Gastrocnemius medialis (tissue), 4 donors: ENCODE measurements around the gene PFKFB3. TPM values are rescaled to one million over a fixed set of nuclear protein-coding genes. Genes with fewer than 3 reads are reported as not detected.
A peak's percentile ranks its signal among the peaks of the same experiment; 100 is the strongest.

Source experiments
- ATAC-seq, 2 donors: fragments of 150-250 bp; one replicate each; pipeline ENCODE4 v1.9.1; 2016
- DNase-seq, 2 donors: peaks; one replicate each; pipeline ENCODE4 v3.0.0-alpha.2; 2019
- H3K27ac ChIP-seq, 4 donors: fragments of 200-600 bp; sonication (generic); 1 replicate in 1 of 4; 2 replicates in 3 of 4; pipeline ENCODE4 v1.5.1; 2016 to 2018; ENCODE audit warnings: mild to moderate bottlenecking in 2 of 4, moderate library complexity in 1 of 4
- H3K27me3 ChIP-seq, 3 donors: fragments of 200-600 bp; sonication (generic) in 2 of 3; 1 replicate in 1 of 3; 2 replicates in 2 of 3; pipeline versions ENCODE4 v1.5.1 to v1.6.0; 2016 to 2019; ENCODE audit warnings: mild to moderate bottlenecking in 1 of 3, moderate library complexity in 1 of 3
- H3K36me3 ChIP-seq, 2 donors: fragments of 200-600 bp; sonication (generic) in 1 of 2; one replicate each; pipeline ENCODE4 v1.5.1; 2017 to 2018
- H3K4me1 ChIP-seq, 2 donors: fragments of 200-600 bp; sonication (generic) in 1 of 2; one replicate each; pipeline ENCODE4 v1.5.1; 2016 to 2017; ENCODE audit warnings: mild to moderate bottlenecking in 2 of 2
- H3K4me3 ChIP-seq, 4 donors: fragments of 200-600 bp; sonication (generic) in 3 of 4; 1 replicate in 1 of 4; 2 replicates in 3 of 4; pipeline ENCODE4 v1.5.1; 2016 to 2019; ENCODE audit warnings: mild to moderate bottlenecking in 2 of 4
- H3K9me3 ChIP-seq, 3 donors: fragments of 200-600 bp; sonication (generic) in 2 of 3; 1 replicate in 1 of 3; 2 replicates in 2 of 3; pipeline ENCODE4 v1.5.1; 2016 to 2019
- CTCF ChIP-seq, 5 experiments: fragments of 450-650 bp in 3 of 5; fragments of 200-600 bp in 2 of 5; sonication (generic) in 2 of 5; IDR thresholded peaks in 4 of 5; conservative IDR thresholded peaks in 1 of 5; 1 replicate in 4 of 5; 2 replicates in 1 of 5; pipeline ENCODE4 v1.5.1; 2016 to 2019; ENCODE audit warnings: antibody characterized with exemption in 5 of 5, mild to moderate bottlenecking in 3 of 5, moderate library complexity in 3 of 5
- POLR2A ChIP-seq, 2 donors: fragments of 450-650 bp; IDR thresholded peaks; one replicate each; pipeline ENCODE4 v1.6.1; 2017; ENCODE audit warnings: antibody characterized with exemption in 2 of 2, mild to moderate bottlenecking in 2 of 2, moderate library complexity in 2 of 2
- in situ Hi-C, 4 donors: fragments of 200-750 bp; cut with MboI; loops; one replicate each; pipeline versions ENCODE4 v1.15.0 to v1.8.0; 2017; ENCODE audit warnings: low sequenced_read_pairs in 4 of 4
- intact Hi-C: fragments of 100-400 bp; cut with DNase I; formaldehyde crosslinking; loops from one replicate; pipeline ENCODE4 v1.15.1; 2023; ENCODE audit warnings: low total_unique reads
- total RNA-seq, 4 donors: library from RNA; depleted of rRNA; stranded (reverse); fragments of >200 nt; gene quantifications; one replicate each; pipeline versions ENCODE4 v1.1.0 to v1.2.3, GENCODE V29; 2016

The PFKFB3 gene
- total RNA-seq, 4 donors from 2014 or later = 218 to 1,159 (median 337) TPM

GRCh38 chr10:6273351-6273750, 70.6 kb downstream of the PFKFB3 start:
- Histone ChIP-seq H3K27ac (no peak overlapping the region), H3K4me3 (no peak overlapping the region), H3K4me1 (peaks cover 3 to 5% of the 10 kb centered on the region in 2 donors), H3K27me3 (no peaks in the 10 kb centered on the region), H3K9me3 (no peaks in the 10 kb centered on the region), H3K36me3 (no peaks in the 10 kb centered on the region)
- intact Hi-C loops = no loop called here
- TF ChIP-seq POLR2A (IDR thresholded peaks at IDR 0.05) (no peak), CTCF (IDR thresholded peaks at IDR 0.05 in 4 of 5, conservative IDR thresholded peaks at IDR 0.05 in 1 of 5) (no peak)
- ATAC-seq (no peak), DNase-seq (no peak)
- in situ Hi-C loops = no loop called here

GRCh38 chr10:6274040-6274439, 71.3 kb downstream of the PFKFB3 start:
- H3K4me1 ChIP-seq = peaks cover 3 to 5% of the 10 kb centered on the region in 2 donors
- no peaks in the 10 kb centered on the region for H3K36me3 ChIP-seq
- H3K4me3 ChIP-seq = no peak overlapping the region
- intact Hi-C loops (no loop called here), in situ Hi-C loops (no loop called here)
- H3K27me3 ChIP-seq = no peaks in the 10 kb centered on the region
- DNase-seq (no peak), ATAC-seq (no peak)
- peak overlapping the region in 1 of 4 donors; percentile 82 for H3K27ac ChIP-seq
- no peaks in the 10 kb centered on the region for H3K9me3 ChIP-seq
- TF ChIP-seq POLR2A (IDR thresholded peaks at IDR 0.05) (no peak), CTCF (IDR thresholded peaks at IDR 0.05 in 4 of 5, conservative IDR thresholded peaks at IDR 0.05 in 1 of 5) (no peak)

- H3K36me3 ChIP-seq = no peaks in the 10 kb centered on the region
- peak overlapping the region in 3 of 4 donors; percentile 75 to 82 (median 76) for H3K27ac ChIP-seq
- DNase-seq = no peak
- in situ Hi-C loops = no loop called here
- peaks cover 3 to 5% of the 10 kb centered on the region in 2 donors for H3K4me1 ChIP-seq
- no peak for ATAC-seq
- no peaks in the 10 kb centered on the region for H3K27me3 ChIP-seq
- no peak overlapping the region for H3K4me3 ChIP-seq
- intact Hi-C loops = no loop called here
- H3K9me3 ChIP-seq = no peaks in the 10 kb centered on the region
- TF ChIP-seq CTCF (IDR thresholded peaks at IDR 0.05 in 4 of 5, conservative IDR thresholded peaks at IDR 0.05 in 1 of 5) = no peak
Observed at GRCh38 chr10:6274484-6274883, 71.8 kb downstream of the PFKFB3 start.

- intact Hi-C loops = loop anchor here (5.0 kb wide), 1 partner anchor 52 kb away; no protein-coding TSS in a partner anchor
- H3K4me1 ChIP-seq = peaks cover 3 to 5% of the 10 kb centered on the region in 2 donors
- in situ Hi-C loops = no loop called here
Observed at GRCh38 chr10:6275022-6275997, 72.6 kb downstream of the PFKFB3 start.

More at GRCh38 chr10:6275022-6275997, 72.6 kb downstream of the PFKFB3 start:
- TF ChIP-seq CTCF (IDR thresholded peaks at IDR 0.05 in 4 of 5, conservative IDR thresholded peaks at IDR 0.05 in 1 of 5) = peak in 1 of 5 experiments; percentile 17
- TF ChIP-seq POLR2A (IDR thresholded peaks at IDR 0.05) = peak in 1 of 2 donors; percentile 14
- peak; percentile 92 to 95 for DNase-seq
- Histone ChIP-seq H3K27ac (peak overlapping the region; percentile 75 to 82 (median 76)), H3K27me3 (no peaks in the 10 kb centered on the region), H3K4me3 (peak overlapping the region in 3 of 4 donors; percentile 7 to 40 (median 36)), H3K36me3 (no peaks in the 10 kb centered on the region), H3K9me3 (no peaks in the 10 kb centered on the region)
- ATAC-seq = peak; percentile 87 to 95
